Activated naive CD4-positive, alpha-beta T cell treated with anti-CD3 and anti-CD28 coated beads, Interleukin-2, amount 10 ng/mL, durations not matched to agents 7 days and 5 days (primary cell): Measurements from ENCODE around the gene PDE4A.
"Not testable (repeated sequence)": the region's sequence is repeated elsewhere in the genome, so short reads cannot be mapped to it uniquely, and the experiment has no call there.

Source experiments
- CTCF ChIA-PET: fragments of 350-600 bp; sonication (Branson Sonifier 250); formaldehyde crosslinking; loops from one replicate; lab custom pipeline; 2021; ENCODE audit warnings: antibody characterized with exemption; lab: Charles Lee
- DNase-seq: peaks from one replicate; pipeline ENCODE4 v3.0.0-alpha.2; 2020
- H3K27ac Mint-ChIP-seq: one replicate; pipeline ENCODE4 v1.8.0; 2021; ENCODE audit warnings: mild to moderate bottlenecking, moderate library complexity, mixed read lengths
- H3K27me3 Mint-ChIP-seq: one replicate; pipeline ENCODE4 v1.8.0; 2021; ENCODE audit warnings: mild to moderate bottlenecking, mixed read lengths
- H3K36me3 Mint-ChIP-seq: one replicate; pipeline ENCODE4 v1.8.0; 2021; ENCODE audit warnings: mixed read lengths
- H3K4me1 Mint-ChIP-seq: one replicate; pipeline ENCODE4 v1.8.0; 2021; ENCODE audit warnings: mixed read lengths
- H3K4me3 Mint-ChIP-seq: one replicate; pipeline ENCODE4 v1.8.0; 2021; ENCODE audit warnings: mild to moderate bottlenecking, moderate library complexity, mixed read lengths
- H3K9me3 Mint-ChIP-seq: one replicate; pipeline ENCODE4 v1.8.0; 2021; ENCODE audit warnings: mixed read lengths

PDE4A gene

DNA sequence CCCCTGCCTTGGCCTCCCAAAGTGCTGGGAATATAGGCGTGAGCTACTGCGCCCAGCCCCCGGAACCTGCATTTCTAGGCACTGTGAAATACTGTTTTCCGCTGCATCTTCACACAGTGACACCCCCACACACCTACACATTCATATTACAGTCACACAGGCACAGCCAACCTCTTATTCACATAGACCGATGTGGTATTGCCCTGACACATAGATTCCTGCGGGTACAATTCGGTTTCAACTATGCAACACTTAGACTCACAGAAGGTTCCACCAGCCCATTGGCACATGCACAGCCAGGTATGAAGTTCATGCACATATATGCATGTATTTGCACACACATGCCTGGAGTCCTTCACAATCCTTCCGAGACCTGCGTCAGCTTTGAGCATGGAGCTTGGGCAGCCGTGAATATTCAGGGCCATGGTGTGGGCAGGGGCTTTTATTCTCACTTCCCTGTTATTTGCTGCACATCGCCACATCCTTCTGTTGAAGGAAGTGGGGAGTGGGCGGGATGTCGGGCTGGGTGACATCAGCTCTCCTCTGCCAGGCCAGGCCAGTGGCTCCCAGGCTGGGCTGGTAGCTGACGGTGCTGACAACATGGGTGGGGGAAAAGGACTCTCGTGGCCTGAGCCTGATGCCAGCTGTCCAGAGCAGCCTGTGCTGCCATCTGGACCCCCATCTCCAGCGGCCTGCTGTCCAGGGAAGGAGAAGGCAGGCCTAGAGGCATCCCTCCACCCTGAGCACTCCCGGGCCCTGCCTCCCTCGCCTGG, 11.6 kb upstream of the PDE4A start:
- Mint-ChIP-seq H3K27me3 (no peaks in the 10 kb centered on the region), H3K4me3 (peak overlapping the region; percentile 76), H3K9me3 (no peaks in the 10 kb centered on the region), H3K27ac (peak overlapping the region; percentile 91), H3K36me3 (peaks cover 13% of the 10 kb centered on the region), H3K4me1 (peaks cover 89% of the 10 kb centered on the region)
- CTCF ChIA-PET = interaction anchor here (1.1 to 11.3 kb wide), 2 partner anchors 13 to 26 kb away, joined by 3 to 382 read pairs; partner anchors contain the start of gene PDE4A
- DNase-seq = peak; percentile 85

DNA sequence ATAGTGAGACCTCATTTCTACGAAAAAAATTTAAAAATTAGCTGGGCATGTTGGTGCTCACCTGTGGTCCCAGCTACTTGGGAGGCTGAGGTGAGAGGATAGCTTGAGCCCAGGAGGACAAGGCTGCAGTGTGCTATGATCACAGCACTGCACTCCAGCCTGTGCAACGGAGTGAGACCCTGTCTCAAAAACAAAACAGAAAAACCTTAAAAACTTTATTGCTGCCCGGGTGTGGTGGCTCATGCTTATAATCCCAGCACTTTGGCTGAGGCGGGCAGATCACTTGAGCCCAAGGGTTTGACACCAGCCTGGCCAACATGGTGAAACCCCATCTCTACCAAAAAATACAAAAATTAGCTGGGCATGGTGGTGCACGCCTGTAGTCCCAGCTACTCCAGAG, 9.1 kb upstream of the PDE4A start:
- not testable (repeated sequence) for H3K4me3 Mint-ChIP-seq, H3K9me3 Mint-ChIP-seq, H3K27me3 Mint-ChIP-seq, DNase-seq
- peaks cover 11% of the 10 kb centered on the region for H3K36me3 Mint-ChIP-seq
- CTCF ChIA-PET = interaction anchor here (1.4 to 4.2 kb wide), 4 partner anchors 10 to 141 kb away, joined by 3 to 21 read pairs (median 8); partner anchors contain the start of genes ICAM1 and PDE4A
- peak overlapping the region; percentile 91 for H3K27ac Mint-ChIP-seq
- peaks cover 88% of the 10 kb centered on the region for H3K4me1 Mint-ChIP-seq

DNA sequence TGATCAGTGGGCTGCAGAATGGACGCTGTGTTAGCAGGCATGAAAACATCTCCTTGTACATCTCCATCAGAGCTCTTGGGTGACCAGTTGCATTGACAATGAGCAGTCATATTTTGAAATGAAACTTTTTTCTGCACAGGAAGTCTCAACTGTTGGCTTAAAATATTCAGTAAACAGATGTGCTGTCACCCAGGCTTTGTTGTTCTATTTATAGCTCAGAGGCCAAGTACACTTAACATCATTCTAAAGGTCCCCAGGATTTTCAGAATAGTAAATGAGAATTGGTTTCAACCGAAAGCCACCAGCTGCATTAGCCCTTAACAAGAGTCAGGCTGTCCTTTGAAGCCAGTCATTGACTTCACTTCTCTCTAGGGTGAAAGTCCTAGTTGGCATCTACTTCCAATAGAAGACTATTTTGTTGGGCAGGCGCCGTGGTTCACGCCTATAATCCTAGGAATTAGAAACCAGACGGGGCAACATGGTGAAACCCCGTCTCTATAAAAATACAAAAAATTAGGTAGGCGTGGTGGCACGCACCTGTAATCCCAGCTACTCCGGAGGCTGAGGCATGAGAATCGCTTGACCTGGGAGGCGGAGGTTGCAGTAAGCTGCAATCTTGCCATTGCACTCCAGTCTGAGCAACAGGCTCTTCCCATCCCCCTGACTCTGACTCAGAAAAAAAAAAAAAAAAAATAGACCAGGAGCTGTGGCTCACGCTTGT, 7.9 kb upstream of the PDE4A start:
- peaks cover 18% of the 10 kb centered on the region for H3K27me3 Mint-ChIP-seq
- H3K4me1 Mint-ChIP-seq = peaks cover 85% of the 10 kb centered on the region
- H3K27ac Mint-ChIP-seq = peak overlapping the region; percentile 91
- H3K9me3 Mint-ChIP-seq = no peaks in the 10 kb centered on the region
- peak overlapping the region; percentile 53 for H3K4me3 Mint-ChIP-seq
- CTCF ChIA-PET = interaction anchor here (1.1 to 4.2 kb wide), 8 partner anchors 9 to 154 kb away, joined by 3 to 21 read pairs (median 6); partner anchors contain the start of genes CDC37, ICAM1 and PDE4A
- DNase-seq = peak; percentile 63
- peaks cover 14% of the 10 kb centered on the region for H3K36me3 Mint-ChIP-seq

DNA sequence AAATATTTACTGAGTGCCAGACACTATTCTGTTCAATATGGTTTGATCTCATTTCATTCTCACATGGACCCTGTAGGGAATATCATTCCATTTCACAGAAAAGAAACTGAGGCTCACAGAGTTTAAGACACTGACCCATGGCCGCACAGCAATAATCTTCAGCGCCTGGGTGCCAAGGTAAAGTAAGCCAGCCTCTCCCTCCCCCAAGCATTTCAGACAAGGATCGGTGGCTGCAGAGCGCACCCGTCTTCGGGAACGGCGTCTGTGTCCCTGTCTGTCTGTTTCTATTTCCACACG, 4.3 kb upstream of the PDE4A start:
- Mint-ChIP-seq H3K27ac (peak overlapping the region; percentile 81), H3K9me3 (no peaks in the 10 kb centered on the region), H3K4me1 (peaks cover 73% of the 10 kb centered on the region), H3K27me3 (peaks cover 50% of the 10 kb centered on the region), H3K36me3 (peaks cover 10% of the 10 kb centered on the region), H3K4me3 (peak overlapping the region; percentile 61)
- DNase-seq = no peak
- CTCF ChIA-PET = interaction anchor here (1.4 to 16.2 kb wide), 7 partner anchors 12 to 155 kb away, joined by 4 to 382 read pairs (median 13); partner anchors contain the start of gene CDC37

DNA sequence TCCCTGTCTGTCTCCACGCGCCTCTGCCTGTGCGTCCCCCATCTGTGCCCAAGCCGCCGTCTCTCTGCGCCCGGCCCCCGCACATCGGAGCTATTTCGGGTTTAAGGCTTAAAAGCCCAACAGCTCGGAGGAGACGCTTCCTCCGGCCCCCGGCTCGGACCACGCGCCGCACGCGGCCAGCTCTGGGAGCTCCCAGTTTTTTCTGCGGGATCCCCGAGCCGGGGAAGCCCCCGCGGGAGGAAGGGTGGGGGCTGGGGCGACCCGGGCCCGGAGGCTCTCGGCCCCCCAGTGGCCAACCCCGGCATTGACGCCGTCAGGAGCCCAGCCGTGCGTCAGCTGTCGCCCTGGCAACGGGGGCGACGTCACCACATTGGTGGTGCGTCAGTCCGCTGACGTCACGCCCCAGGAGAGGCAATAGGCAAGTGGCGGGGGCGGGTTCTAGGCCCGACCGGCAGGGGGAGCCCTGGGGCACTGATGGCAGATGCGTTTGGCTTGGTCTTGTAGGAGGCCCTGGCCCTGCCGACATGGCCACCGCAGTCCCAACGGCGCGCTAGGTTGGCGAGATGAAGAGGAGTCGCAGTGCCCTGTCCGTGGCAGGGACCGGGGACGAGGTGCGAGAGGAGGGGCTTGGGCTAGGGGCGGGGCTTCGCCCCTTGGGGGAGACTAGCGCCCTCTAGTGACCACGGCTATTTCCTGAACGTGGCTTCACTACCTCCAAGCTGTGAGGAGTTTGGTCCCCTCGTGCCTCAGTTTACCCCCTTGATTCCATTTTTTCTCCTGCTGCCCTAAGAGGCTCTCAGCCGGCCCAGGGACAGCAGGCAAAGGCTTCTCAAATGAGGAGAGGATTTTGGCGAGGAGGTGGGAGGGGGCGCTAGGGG, 3.7 kb upstream of the PDE4A start:
- peaks cover 10% of the 10 kb centered on the region for H3K36me3 Mint-ChIP-seq
- H3K4me3 Mint-ChIP-seq = peak overlapping the region; percentile 61
- CTCF ChIA-PET = interaction anchor here (1.1 to 16.2 kb wide), 10 partner anchors 12 to 158 kb away, joined by 3 to 382 read pairs (median 7); partner anchors contain the start of genes CDC37 and ICAM1
- H3K4me1 Mint-ChIP-seq = peaks cover 73% of the 10 kb centered on the region
- peaks cover 56% of the 10 kb centered on the region for H3K27me3 Mint-ChIP-seq
- H3K9me3 Mint-ChIP-seq = no peaks in the 10 kb centered on the region
- DNase-seq = peak; percentile 97
- H3K27ac Mint-ChIP-seq = peak overlapping the region; percentile 90

DNA sequence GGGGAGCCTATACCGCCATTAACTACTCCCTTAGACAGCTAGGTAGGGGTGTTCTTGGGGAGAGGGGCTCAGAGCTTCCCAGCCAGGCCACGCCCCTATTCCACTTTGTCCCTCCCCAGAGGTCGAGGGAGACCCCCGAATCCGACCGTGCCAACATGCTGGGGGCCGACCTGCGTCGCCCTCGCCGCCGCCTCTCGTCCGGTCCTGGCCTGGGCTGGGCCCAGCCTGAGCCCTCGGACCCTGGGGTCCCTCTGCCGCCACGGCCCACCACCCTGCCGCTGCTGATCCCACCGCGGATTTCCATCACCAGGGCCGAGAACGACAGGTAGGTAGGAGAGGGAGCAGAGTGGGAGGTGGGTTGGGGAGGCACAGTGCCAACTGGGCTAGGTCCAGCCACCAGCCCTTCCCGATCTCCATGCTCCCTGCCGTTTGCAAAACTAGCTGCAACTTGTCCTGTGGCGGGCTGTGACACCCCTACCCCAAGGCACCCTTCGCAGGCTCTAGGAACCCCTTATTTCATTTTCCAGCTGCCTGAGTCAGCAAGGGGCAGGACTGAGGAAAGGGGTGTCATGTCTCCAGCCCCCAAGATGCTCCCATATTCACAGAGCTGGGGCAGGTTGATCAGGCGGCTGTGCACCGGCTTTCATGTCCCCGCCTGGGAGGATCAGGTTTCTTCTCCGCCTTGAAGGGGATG, 2.6 kb upstream of the PDE4A start:
- Mint-ChIP-seq H3K4me1 (peaks cover 73% of the 10 kb centered on the region), H3K4me3 (peak overlapping the region; percentile 65), H3K27ac (peak overlapping the region; percentile 66), H3K36me3 (peaks cover 8% of the 10 kb centered on the region), H3K27me3 (peaks cover 67% of the 10 kb centered on the region), H3K9me3 (no peaks in the 10 kb centered on the region)
- DNase-seq = peak; percentile 43
- CTCF ChIA-PET = interaction anchor here (0.8 to 16.2 kb wide), 14 partner anchors 11 to 159 kb away, joined by 3 to 382 read pairs (median 4); partner anchors contain the start of genes CDC37, ICAM1 and S1PR5

DNA sequence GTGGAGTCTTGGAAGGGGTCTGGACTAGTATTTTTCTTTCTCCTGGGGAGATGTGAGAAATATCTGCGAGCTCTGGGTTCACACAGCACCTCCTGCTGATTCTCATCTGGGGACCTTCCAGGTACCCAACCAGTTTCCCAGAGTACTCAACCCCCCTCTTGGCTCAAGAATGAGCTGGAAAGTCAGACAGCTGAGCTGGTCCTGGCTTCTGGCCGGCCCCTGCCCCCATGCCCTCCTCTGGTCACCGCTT, 2.2 kb upstream of the PDE4A start:
- CTCF ChIA-PET = interaction anchor here (0.8 to 16.2 kb wide), 11 partner anchors 11 to 159 kb away, joined by 3 to 382 read pairs (median 6); partner anchors contain the start of genes CDC37, ICAM1 and S1PR5
- H3K27ac Mint-ChIP-seq = peak overlapping the region; percentile 66
- peaks cover 8% of the 10 kb centered on the region for H3K36me3 Mint-ChIP-seq
- DNase-seq = no peak
- H3K4me3 Mint-ChIP-seq = peak overlapping the region; percentile 65
- peaks cover 71% of the 10 kb centered on the region for H3K27me3 Mint-ChIP-seq
- H3K4me1 Mint-ChIP-seq = peaks cover 73% of the 10 kb centered on the region
- H3K9me3 Mint-ChIP-seq = no peaks in the 10 kb centered on the region

DNA sequence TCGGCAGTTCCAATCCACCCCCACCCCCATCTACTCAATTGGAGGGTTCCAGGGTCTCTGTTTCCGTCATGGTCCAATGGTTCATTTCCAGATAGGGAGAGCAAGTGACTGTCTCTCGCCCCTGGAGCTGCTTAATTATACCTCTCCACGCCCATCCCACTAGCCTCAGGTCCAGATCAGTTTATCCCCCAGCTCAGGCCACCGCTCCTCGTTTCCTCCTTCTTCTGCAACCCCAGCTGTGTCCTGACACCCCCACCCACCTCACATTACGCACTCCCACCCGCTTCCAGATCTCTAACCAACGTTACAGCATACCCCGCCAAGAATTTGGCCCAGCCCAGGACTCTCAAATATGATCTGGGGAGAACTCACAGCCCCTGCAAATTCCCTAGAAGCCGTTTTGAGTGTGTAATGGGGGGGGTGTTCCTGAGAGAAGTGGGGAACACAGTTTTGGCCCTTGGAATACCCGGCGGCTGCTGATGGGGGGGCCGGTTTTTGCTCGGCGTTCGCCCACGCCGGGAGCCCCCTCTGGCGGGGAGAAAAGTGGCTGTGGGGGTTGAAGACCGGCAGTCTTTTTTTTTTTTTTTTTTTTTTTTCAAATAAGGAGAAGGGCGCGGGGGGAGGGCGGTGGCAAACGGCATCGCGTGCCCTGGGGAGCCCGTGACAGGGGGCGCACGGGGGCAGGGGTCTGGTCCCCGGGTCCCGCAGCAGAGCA, 1.7 kb upstream of the PDE4A start:
- Mint-ChIP-seq H3K27ac (peak overlapping the region; percentile 66), H3K27me3 (peaks cover 76% of the 10 kb centered on the region), H3K36me3 (peaks cover 12% of the 10 kb centered on the region), H3K4me3 (peak overlapping the region; percentile 65), H3K4me1 (peaks cover 75% of the 10 kb centered on the region), H3K9me3 (no peaks in the 10 kb centered on the region)
- peak; percentile 57 for DNase-seq
- CTCF ChIA-PET = interaction anchor here (0.8 to 16.2 kb wide), 10 partner anchors 10 to 160 kb away, joined by 3 to 382 read pairs (median 7); partner anchors contain the start of genes CDC37 and S1PR5

DNA sequence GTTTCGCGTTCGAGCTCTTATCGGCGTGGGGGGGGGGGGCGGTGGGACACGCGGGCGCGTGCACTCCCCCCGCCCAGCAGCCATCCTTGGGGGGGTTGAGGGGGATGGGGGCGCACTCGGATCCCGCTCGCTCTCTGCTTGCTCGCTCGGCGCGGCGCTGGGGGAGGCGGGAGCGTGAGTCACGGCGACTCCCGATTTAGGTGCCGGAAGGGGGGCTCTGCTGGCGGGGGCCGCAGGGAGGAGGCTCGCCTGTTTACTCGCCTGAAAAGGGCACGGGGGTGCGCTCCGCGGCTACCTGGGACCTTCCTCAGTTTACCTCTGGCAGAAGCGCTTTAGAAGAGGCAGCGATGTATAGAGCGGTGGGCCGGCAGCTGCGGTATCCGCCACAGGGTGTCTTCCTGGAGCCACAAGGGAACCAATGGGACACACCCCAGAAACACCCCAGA, 1.1 kb upstream of the PDE4A start:
- peak overlapping the region; percentile 91 for H3K27ac Mint-ChIP-seq
- H3K9me3 Mint-ChIP-seq = no peaks in the 10 kb centered on the region
- DNase-seq = peak; percentile 72
- peaks cover 77% of the 10 kb centered on the region for H3K4me1 Mint-ChIP-seq
- CTCF ChIA-PET = interaction anchor here (1.0 to 16.2 kb wide), 4 partner anchors 10 to 58 kb away, joined by 3 to 382 read pairs (median 41); partner anchors contain the start of gene CDC37
- H3K4me3 Mint-ChIP-seq = peak overlapping the region; percentile 78
- peaks cover 13% of the 10 kb centered on the region for H3K36me3 Mint-ChIP-seq
- peaks cover 82% of the 10 kb centered on the region for H3K27me3 Mint-ChIP-seq

DNA sequence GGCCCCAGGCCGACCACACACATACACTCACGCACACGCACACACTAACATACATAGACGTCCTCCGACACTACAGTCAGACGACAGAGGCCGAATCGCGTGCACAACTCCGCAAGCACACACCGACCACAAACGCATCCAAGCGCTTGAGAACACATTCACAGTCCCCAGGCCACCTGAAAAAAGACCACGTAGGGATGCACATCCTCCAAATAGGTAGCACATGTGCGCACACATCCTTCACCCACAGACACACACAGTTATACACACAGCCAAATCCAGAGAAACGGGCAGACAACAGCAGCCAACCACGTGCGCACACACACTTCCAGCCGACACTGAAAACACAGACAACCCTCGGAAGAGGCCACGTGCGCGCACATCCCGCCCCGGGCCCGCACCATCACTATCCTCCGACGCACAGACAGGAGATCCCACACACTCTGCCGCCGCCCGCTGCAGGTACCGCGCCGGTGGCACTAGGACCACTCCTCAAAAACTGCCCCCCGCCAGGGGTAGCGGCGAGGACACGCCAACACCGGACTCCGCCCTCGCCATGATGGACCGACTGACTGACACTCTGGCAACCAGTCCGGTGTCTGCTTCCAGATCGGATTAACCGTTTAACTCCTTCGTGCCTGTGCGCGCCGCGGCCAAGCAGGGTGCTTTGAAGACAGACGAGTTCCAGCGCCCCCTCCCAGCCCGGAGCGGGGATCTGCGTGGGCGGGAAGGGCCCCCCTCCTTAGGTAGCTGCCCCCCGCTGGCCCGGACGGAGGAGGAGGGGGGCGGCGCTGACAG, 493 bp upstream of the PDE4A start:
- peak; percentile 75 for DNase-seq
- peaks cover 80% of the 10 kb centered on the region for H3K4me1 Mint-ChIP-seq
- CTCF ChIA-PET = interaction anchor here (0.7 to 16.2 kb wide), 8 partner anchors 8 to 131 kb away, joined by 3 to 382 read pairs (median 24); partner anchors contain the start of genes CDC37 and ICAM5
- H3K36me3 Mint-ChIP-seq = peaks cover 13% of the 10 kb centered on the region
- peak overlapping the region; percentile 78 for H3K4me3 Mint-ChIP-seq
- H3K27me3 Mint-ChIP-seq = peaks cover 88% of the 10 kb centered on the region
- no peaks in the 10 kb centered on the region for H3K9me3 Mint-ChIP-seq
- H3K27ac Mint-ChIP-seq = peak overlapping the region; percentile 91

DNA sequence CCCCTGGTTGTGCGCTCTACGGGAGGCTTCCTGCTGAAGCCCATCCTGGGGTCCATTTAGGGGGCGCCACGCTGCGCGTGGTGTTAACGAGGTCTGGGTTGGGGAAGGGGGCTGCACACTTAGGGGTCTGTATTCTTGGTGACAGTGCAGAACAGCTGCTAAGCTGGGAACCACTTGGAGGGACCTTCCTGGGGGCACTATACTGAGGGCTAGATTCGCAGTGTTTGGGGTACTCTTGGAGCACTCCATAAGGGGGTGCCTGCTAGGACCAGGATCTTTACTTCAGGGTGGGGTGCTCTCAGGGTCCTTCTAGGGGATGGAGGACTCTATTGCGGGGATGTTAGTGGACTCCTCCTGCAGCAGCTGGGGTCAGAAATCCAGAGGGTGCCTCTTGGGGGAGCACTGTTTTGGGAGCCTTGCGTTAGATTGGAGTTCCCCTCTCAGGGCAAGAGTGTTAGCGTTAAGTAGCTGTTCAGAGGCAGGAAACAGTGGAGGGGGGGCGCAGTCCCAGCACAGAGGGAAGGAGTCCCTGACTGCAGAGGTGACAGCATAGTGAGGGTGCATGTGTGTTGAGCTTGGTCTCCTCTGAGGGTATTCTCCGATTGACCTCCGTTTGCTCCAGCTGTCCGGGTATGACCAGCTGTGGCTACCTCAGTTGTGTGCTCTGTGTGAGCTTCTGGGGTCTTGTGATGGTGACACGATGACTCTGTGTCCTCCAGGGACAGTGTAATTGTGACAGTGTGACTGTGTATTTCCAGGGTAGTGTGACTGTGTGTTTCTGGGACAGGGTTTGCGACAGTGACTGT, 1.1 kb downstream of the PDE4A start:
- DNase-seq = peak; percentile 67
- peak overlapping the region; percentile 13 for H3K27ac Mint-ChIP-seq
- peaks cover 81% of the 10 kb centered on the region for H3K4me1 Mint-ChIP-seq
- H3K9me3 Mint-ChIP-seq = no peaks in the 10 kb centered on the region
- H3K27me3 Mint-ChIP-seq = peaks cover 94% of the 10 kb centered on the region
- peaks cover 15% of the 10 kb centered on the region for H3K36me3 Mint-ChIP-seq
- CTCF ChIA-PET = interaction anchor here (1.0 to 16.2 kb wide), 8 partner anchors 8 to 151 kb away, joined by 3 to 382 read pairs (median 6); partner anchors contain the start of genes CDC37, ICAM1 and ICAM4
- H3K4me3 Mint-ChIP-seq = peak overlapping the region; percentile 77
